NK-92 treated with Interleukin-12 subunit alpha and Interleukin-12 subunit beta, amount 100 ng/mL, for 24 hours (cell line): ENCODE results near the gene TKFC.

Source experiments
- DNase-seq: peaks from one replicate; lab custom pipeline; 2025; lab: John Stamatoyannopoulos, UW

TKFC gene

DNA sequence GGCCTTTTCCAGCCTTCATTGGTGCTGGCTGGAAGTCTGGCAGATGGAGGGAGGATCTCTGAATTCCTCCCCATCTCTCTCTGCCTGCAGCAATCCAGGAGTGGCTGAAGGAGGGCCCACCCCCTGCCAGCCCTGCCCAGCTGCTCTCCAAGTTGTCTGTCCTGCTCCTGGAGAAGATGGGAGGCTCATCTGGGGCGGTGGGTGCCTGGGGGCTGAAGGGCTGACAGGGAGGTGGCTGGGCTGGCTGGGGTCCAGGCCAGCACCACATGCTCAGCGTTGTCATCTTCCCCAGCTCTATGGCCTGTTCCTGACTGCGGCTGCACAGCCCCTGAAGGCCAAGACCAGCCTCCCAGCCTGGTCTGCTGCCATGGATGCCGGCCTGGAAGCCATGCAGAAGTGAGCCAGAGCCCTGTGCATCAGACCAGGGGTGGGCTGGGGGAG, 12.2 kb downstream of the TKFC start:
- no peak for DNase-seq

- DNase-seq, result no peak
These were observed 13.2 kb downstream of the TKFC start for GRCh38 chr11:61345954-61346843.

DNA sequence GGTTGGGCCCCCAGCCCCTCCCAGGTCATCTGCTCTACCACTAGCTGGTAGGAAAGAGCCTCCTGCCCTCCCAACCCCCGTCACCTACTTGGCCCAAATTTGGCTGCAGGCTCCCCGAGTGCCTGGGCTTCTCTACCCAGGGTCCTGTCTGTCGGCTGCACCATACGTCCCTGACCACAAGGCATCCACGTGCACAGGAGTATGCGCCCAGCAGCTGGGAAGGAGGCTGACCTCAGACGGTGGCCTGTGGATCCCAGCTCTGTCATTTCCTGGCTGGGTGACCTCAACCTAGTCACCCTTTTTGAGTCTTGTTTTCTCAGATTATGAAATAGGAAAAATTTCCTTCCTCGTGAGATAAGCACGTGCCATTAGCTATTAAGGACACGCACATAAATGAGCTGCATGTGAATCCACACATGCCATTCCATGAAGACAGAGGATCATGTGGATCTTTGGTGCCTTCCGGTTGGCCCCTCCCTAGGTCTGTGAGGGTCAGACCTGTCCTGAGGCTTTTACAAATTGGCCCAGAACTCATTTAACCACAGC, 15.0 kb downstream of the TKFC start:
- no peak for DNase-seq

DNA sequence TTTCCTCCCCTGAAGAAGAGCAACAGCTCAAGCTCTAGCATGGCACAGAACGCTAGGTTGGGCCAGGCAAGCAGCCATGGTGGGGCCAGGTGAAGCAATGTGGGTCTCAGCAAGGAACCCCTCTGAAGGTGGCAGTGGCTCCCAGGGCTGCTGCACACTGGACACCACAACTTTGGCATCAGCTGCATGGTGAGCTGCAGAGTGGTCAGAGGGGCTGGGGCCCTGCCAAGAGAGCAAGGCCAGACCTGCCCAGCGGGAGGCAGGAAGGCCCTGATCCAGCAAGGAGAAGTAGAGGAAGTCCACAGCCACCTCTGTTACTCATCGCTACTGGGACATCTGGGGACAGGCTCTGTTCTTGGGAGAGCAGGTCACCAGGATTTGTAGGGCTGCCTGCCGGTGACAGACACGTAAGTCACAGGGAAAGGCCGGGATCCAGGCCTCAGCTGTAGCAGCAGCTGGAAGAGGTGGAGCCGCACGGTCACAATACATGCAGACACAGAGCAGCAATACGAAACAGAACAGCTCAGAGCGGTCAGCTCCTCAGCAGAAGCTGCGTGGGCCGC, 16.2 kb downstream of the TKFC start:
- no peak for DNase-seq

GRCh38 chr11:61349916-61350315, 16.9 kb downstream of the TKFC start:
- no peak for DNase-seq

DNA sequence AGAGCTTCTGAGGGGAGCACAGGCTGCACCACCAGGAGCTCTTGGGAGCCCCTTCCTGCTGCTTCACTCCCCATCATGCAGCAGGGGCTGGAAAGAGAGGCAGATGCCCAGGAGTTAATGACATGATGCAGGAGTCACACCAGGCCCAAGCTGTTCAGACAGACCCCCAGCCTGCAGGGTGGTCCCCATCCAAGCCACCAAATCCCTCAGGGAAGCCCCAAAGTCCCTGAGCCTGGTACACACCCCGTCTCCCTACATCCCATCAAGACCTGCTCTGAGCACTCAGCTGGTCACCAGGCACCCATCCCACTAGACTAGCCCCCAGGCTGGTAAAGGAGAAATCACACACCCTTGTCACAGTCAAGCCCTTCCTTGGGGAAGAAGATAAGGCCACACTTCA, 17.3 kb downstream of the TKFC start:
- DNase-seq, result no peak

GRCh38 chr11:61350803-61351202, 17.8 kb downstream of the TKFC start:
- no peak for DNase-seq

DNA sequence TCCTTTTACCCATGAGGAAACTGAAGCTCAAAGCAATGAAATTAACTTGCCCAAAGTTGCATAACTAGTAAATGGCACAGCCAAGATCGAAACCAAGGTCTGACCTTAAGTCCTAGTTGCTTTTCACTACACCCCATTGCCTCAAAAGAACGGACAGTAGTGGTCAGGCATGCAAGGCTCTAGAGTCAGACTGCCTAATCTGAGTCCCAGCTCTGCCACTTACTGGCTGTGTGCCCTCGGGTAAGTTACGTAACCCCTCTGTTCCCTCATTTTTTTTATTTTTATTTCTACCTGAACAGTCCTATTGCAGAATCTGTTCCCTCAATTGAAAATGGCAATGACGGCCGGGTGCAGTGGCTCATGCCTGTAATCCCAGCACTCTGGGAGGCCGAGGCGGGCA, 19.0 kb downstream of the TKFC start:
- DNase-seq, result no peak

DNA sequence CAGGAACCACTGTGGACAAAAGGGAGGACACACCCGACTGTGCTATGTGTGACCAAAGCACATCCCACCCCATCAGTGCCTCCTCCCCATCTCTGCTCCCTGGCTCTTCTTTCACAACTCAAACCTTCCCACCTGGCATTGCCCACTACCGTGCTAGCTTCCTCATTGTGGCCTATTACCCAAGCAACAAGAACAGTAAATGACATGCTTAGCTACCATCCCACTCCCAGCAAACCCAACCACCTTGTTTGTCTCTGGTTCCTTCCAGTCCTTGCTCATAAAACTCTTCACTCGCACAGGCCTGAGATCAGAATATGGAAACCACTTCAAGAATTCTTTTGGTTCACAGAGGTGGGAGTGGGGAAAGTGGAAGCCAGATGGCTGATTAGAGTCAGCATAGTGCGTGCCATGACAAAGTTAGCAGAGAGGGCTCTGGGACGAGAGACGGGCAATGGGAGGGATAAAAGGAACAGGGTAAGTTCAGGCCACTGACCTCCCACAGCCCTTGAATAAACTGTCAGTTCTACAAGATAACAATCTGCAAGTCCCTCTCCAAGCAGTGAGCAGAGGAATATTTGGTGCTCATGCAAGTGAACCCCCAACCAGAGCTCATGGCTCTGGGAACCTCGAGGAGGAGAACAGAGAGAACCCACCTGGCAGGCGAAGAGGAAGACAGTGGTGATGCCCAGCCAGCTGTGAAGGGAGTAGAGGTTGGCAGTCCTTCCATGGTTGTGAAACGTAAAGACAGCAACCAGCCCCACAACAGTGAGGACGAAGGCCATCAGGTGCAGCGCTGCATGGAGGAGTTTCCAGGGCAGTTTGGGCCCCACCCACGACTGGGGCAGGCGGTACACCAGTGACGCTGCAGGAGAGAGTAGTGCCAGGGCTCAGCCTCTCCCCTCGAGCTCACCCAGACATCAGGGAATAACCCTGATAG, 20.4 kb downstream of the TKFC start:
- no peak for DNase-seq

GRCh38 chr11:61354208-61354607, 21.2 kb downstream of the TKFC start:
- DNase-seq, result no peak

- DNase-seq, result no peak
These were observed 23.7 kb downstream of the TKFC start for GRCh38 chr11:61356706-61357105.

DNA sequence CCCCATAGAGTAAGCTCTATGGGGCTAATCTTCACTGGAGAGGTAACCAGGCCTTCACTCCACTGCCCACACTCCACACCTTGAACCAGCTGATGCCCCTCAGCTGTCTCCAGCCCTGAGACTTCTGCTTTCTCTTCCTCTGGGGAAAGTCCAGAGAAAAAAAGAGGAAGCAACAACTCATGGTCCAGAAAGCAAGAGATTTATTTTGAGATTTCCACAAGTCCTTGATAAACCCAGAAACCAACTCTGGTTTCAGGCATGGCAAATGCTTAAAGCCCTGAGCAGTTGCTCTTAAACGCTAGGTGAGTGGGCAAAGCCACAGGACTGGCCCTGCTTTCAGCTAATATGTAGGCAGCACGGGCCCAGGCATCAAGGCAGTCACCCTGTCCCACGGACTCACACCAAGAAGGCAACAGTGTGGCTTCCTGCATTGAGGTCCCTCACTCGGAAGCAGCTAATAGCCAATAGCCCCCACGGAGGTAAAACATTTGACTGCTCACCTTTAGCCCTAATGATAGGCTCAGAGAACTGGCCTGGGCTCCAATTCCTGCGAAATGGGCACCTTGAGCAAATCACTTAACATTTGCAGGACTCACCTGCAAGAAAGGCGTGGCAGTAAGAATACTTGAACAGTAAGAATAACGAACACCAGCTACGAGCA, 24.3 kb downstream of the TKFC start:
- no peak for DNase-seq

DNA sequence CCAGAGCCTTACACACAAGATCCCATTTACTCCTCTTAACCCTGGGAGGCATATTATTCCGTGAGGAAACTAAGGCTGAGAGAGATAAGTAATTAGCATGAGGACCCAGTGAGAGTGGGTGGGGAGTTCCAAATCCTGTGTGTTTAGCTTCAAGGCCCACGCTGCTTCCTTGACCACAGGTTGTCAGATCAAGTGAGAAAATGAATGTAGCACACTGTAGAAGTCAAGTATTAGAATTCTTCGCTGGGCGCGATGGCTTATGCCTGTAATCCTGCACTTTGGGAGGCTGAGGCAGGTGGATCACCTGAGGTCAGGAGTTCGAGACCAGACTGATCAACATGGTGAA, 24.8 kb downstream of the TKFC start:
- DNase-seq, result no peak

GRCh38 chr11:61358566-61358965, 25.5 kb downstream of the TKFC start:
- no peak for DNase-seq

- DNase-seq, result no peak
These were observed 26.5 kb downstream of the TKFC start for GRCh38 chr11:61359516-61359915.

DNA sequence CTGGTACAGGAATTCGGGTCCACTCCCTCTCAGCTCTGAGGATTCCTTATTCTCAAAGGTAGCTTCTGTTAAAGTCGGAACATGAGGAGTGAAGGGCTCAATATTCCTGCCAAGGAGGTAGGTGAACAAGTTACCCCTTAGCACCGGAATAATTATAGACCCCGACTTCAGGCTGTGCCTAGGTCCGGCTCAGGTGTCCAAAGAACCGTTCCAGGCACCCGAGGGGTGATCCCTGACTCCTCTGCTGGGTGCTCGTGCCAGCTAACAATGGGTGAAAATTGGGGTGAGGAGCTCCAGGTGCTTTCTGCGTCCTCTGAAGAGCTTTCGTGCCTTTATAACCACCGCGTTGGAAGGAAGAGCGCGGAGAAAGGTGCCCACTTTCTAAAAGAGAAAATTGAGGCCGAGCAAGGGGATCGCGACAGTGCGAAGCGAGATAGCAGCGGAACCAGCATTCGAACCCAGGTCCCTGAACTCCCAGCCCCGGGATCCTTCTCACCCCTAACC, 28.3 kb downstream of the TKFC start:
- no peak for DNase-seq

GRCh38 chr11:61361741-61362541, 28.9 kb downstream of the TKFC start, which contains the start of the genes CYB561A3 and TMEM138:
Gene CYB561A3 (minus strand): TSS chr11:61361882. CDS start chr11:61356713, 5,169 bp downstream.
Gene TMEM138 (plus strand): TSS chr11:61362374. CDS start chr11:61364391, 2,017 bp downstream.
- peak; percentile 87 for DNase-seq

- no peak for DNase-seq
These were observed 29.5 kb downstream of the TKFC start for GRCh38 chr11:61362542-61362875.

- DNase-seq, result no peak
These were observed 31.1 kb downstream of the TKFC start for GRCh38 chr11:61364012-61364675.

GRCh38 chr11:61367406-61367805, 34.4 kb downstream of the TKFC start:
- DNase-seq, result no peak
